ENCODE measurements around the gene TTC27. TPM values are rescaled to one million over a fixed set of nuclear protein-coding genes. Genes with fewer than 3 reads are reported as not detected.
"Not testable (repeated sequence)": the region's sequence is repeated elsewhere in the genome, so short reads cannot be mapped to it uniquely, and the experiment has no call there.

TTC27 gene
- total RNA-seq, 1 experiment from 2014 or later, result 63.7 TPM

DNA sequence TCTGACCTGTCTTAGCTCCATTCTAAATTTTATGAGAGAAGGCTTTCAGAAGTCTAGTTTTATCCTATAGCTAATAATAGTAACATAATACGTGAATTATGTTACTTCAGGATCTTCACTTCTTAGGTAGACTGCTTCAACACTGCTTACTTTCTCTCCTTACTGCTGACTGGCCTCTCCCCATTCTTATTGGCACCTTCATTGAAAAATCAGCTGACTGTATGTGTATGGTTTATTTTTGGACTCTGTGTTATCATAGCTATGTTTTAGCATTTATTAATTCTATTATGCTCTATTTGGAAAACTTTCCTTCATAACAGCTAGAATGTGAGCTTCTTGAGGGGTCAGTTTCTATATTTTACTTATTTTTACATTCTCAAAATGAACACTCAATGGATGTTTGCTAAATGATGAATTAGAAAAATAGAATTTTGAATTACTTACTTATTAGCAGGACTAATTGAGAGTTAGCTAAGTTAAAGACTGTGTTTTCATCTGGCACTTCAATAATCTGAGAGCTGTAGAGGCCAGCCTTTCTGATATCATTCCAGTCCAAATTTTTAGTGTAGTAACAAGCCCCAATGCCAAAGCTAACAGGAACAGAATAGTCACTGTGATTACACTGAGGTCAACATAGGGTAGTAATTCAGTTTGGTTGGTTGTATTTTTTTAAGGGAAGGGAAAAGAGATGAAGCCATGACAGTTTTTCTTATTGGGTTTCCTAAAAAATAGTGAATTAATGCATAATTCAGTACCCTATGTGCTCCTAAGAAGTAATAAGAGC lies 92.3 kb downstream of the TTC27 start:
- DNase-seq (ENCODE audit: low read depth), result no peak

DNA sequence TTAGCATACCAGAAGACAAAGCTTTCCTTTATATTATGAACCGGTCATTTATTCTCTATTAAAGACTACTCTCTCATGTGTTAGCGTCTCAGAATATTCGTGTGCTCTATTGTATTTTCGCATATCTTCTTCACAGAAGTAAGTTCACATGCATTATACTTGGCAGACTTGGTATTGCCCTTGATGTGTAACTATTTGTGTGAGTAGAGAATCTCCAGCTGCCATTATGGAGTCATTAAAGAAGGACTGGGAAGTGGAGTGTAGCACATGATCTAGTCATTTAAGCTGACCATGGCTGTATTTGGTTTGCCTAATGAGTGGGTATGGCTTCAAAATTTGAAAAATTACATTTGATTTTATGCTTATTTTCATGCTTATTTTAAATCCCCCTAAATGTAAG lies 92.9 kb downstream of the TTC27 start:
- DNase-seq (ENCODE audit: low read depth), result no peak

DNA sequence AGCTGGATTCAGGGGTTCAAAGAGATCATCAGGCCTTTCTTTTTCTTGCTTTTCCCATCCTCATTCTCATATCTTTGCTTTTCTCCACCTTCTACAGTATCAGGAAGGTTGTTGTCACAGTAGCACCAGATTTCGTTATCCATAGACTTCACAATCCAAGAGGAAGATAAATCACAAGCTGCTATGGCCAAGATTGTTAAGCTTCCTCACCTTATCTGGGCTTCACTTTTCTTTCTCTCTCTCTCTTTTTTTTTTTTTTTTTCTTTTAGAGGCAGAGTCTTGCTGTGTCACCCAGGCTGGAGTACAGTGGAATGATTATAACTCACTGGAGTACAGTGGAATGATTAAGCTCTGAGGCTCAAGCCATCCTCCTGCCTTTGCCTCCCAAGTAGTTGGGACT lies 93.5 kb downstream of the TTC27 start:
- no peak for DNase-seq (ENCODE audit: low read depth)

DNA sequence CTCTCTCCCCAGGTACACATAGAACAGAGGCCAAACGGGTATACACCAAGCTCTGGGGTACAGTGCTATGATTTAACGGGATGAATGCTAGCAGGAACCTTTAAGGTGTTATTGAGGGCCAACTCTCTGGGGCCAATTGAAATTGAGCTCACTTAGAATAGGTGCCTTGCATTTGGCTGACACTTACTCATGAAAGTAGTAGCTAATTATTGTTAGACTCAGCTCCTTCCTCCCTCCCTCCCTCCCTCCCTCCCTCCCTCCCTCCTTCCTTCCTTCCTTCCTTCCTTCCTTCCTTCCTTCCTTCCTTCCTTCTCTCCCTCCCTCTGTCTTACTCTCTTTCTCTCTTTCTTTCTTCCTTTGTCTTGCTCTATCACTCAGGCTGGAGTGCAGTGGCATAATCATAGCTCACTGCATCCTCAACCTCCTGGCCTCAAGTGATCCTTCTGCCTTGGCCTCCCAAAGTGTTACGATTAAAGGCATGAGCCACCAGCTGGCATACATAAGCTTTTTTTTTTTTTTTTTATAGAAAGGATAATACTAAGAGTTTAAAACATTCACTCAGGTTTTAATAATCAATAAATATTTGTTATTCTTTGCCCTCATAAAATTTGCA lies 95.7 kb downstream of the TTC27 start:
- DNase-seq (ENCODE audit: low read depth), result no peak

DNA sequence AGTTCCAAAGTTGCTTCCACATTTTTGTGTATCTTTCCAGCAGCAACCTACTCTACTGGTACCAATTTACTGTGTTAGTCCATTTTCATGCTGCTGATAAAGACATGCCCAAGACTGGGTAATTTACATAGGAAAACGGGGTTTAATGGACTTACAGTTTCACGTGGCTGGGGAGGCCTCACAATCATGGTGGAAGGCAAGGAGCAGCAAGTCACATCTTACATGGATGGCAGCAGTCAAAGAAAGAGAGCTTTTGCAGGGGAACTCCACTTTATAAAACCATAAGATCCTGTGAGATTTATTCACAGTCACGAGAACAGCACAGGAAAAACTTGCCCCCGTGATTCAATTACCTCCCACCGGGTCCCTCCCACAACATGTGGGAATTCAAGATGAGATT lies 98.8 kb downstream of the TTC27 start:
- DNase-seq (ENCODE audit: low read depth), result not testable (repeated sequence)

DNA sequence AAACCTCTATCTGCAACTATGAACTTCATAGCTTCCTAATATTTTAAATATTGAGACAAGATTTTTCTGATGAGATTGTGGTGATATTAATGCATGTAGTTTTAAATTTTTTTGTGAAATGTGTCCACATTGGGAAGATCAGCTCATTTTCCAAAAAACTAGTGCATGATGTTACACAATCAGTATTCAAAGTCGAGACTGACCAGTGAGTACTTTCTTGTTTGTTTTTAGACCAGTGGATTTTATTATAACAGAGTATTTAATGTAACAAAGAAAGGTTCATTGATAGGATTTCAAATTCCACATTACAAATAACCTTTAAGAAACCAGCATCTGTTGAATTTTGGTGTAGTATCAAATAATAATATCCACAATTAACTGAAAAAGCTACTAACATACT lies 99.3 kb downstream of the TTC27 start:
- no peak for DNase-seq (ENCODE audit: low read depth)

DNA sequence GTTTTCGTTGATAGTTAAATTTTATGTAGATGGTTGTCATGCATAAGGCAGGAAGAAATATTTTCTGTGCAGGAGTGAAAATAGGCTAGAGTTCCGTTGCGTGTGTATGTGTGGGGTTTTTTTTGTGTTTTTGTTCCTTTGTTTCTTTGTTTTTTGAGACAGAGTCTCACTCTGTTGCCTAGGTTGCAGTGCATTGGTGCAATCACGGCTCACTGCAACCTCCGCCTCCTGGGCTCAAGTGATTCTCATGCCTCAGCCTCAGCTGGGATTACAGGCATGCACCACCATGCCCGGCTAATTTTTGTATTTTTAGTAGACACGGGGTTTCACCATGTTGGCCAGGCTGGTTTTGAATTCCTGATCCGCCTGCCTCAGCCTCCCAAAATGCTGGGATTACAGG lies 103.1 kb downstream of the TTC27 start:
- DNase-seq (ENCODE audit: low read depth), result not testable (repeated sequence)

DNA sequence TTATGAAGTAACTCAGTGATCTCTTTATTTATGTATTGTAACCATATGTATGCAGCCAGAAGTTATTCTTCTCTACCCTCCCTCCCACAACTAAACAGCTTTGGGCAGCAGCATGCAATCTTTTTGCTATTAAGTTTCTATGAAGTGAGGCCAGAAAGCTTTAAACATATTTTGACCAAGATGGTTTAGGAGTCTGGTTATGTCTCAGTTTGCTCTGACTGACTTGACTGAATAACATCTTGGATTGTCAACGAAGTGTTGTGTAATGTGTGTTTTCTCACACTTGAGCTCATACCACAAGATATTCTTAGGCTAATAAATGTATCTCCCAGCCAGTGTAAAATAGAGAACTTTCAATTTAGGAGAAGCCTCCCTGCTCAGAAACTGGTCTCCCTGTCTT lies 104.3 kb downstream of the TTC27 start:
- DNase-seq (ENCODE audit: low read depth), result no peak

DNA sequence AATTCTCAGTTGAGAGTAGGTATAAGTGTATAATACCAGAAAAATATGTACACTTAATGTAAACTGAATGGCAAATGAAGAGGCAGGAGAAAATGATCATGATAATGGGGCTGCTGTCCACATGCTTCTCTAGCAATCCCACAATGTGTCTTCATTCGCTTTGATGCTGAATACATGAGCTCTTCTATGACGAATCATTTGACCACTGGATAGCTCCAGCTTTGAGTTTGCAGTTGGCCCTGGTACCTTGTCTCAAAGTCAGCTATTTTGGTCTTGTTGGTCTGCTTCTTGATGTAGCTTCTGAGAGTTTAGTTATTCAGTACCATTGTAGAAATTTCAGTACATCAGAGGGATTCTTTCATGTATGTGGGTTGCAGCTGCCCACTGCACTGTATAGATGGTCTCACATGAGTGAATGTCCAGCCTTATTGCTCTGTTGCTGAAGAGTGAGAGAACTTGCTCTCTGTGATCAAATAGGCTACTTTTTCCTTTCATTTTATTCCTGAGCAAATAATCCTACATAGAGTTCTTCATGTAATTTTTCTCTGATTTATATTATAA lies 105.1 kb downstream of the TTC27 start:
- no peak for DNase-seq (ENCODE audit: low read depth)

DNA sequence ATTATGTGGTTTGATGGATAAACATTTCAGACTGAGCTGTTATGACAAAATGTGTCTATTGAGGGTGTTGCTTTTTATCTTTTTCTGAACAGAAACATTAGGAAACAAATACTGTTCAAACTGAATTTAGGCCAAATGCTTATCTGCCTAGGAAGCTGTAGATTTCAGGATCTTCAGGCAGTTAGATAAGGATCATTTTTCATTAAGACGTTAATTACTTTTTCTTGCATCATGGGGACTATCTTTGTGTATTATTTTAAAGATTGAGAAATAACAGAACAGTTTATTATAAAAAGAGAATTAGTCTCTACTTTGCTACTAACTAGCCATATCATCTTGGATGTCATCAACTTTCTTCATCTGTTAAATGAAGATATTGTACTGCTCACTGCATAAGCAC lies 107.5 kb downstream of the TTC27 start:
- no peak for DNase-seq (ENCODE audit: low read depth)

DNA sequence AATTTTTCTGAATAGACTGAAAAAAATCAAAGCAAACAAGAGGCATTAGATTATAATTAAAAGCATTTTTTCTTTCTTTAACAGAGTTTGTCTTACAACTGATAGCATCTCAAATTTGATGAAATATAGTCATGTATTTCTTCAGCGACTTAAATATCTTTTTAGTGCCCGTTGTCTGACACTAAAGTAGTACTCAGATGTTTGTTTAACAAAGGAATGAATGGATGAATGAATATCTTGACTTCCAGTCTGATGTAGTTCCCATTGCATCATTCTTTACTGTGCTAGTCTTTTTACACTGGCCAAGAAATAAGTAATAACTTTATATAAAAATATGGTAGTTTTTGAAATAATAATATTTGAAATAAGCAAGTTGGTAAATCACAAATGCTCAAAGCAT lies 111.1 kb downstream of the TTC27 start:
- DNase-seq (ENCODE audit: low read depth), result no peak

DNA sequence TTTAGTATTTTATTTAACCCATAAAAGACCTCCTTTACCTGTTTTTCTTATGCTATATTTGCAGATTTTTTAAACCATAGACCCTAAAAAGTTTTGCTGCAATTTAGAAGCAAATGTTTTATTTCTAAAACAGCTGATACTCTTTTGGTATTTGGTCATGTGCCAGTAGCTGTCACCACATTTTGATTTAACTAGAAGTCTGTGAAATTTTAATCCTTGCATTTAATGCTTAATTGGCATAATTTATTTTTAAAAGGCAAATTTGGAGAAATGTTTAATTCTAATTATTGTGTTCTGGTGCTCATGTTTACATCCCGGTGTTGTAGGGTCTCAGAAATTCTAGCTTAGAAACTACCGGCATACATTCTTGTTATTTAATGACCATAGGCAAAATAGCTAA lies 111.8 kb downstream of the TTC27 start:
- no peak for DNase-seq (ENCODE audit: low read depth)

DNA sequence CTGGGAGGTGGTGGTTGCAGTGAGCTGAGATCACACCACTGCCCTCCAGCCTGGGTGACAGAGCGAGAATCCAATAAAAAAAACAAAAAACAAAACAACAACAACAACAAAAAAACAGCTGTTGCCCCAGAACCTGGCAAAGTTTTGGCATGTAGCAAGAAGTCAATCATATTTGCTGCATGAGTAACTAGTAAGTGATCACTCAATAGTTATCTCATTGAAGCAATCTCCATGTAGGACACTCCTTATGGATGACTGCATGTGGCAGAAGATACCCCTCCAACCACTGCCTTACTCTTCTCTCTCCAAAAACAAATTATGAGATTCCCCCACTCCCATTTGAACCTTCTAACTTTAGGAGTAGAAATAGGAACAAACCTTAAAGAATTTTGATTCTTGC lies 113.7 kb downstream of the TTC27 start:
- no peak for DNase-seq (ENCODE audit: low read depth)

DNA sequence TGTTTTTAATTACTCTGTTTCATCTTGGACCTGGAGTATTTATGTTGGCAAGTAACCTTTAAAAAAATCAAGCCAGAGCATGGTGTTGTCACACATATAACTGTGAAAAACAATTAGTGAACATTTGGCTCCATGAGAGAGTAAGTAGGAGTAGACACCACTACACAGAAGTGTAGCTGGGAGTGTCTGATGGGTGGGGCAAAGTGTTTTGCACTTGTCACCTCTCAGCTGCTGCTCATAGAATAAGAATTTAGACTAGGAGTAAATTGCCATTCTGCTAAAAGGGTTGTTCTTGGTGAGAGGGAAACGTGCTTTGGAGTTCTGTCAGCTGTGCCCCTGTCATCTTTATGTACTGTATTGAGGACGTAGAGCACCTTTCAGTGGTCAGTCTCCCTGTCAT lies 114.5 kb downstream of the TTC27 start:
- DNase-seq (ENCODE audit: low read depth), result no peak

DNA sequence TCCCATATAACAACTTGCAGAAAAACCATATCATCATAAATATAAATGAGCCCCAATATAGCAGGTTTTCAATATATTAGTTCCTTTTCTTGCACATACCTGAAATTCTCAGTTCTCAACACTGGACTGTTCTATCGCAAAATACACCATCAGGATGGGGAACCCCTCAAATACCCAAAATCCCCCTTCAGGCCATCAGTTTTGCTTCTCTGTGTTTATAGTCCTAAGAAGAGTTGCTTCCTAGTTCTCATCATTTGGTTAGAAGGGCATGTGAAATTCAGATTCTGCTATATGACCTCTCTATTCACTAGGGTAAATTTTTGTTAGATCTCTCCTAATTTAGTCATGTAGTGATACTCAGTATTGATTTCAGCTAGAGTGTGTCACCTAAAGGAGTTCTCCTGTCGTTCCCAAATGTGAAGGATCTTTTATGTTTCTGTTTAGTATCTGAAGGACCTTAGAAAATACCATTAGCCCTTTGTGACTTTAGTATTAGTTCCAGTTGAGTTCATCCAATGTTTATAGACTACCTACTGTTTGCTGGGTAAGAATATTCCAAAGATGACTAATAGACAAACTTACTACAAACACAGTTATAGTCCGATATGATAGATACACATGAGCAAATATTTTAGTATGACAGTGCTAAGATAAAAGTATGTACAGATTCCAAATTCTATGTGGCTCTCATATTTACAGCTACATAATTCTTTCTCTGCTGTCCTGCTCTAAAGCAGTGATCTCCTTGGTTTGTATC lies 115.8 kb downstream of the TTC27 start:
- DNase-seq (ENCODE audit: low read depth), result no peak

DNA sequence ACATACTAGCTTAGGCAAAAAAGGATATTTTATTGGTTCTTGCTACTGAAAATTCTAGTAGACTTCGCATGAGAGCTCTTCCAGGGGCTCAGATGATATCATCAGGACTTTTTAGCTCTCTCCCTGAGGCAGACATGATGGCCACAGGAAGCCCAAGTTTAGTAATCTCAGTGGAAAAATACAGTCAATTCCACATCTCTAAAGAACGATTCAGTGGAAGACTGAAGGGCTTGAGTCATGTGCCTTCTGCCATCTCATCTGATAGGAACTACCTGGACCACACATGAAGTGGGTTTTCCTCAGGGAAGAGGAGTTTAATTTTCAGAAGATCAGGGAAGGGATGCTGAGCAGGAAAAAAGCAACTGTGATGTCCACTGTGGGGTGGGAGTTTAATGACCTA lies 117.3 kb downstream of the TTC27 start:
- peak; percentile 5 for DNase-seq (ENCODE audit: low read depth)

DNA sequence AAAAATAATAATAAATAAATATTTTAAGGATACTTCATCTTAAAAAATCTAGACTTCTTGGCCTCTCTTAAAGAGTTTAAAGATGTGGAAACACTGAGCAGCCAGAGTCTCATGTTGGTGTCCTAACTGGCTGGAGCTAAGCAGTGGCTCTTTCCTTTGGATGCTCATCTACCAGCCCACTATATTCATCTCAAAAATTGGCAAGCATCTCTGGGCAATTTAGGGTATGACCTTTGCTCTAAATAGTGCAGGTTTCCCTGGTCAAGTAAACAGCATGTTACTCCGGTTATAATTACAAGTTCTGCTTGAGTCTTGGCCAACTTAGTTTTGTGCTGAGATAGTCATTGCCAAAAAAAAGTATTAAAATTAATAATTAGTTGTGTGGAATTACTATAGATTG lies 117.8 kb downstream of the TTC27 start:
- no peak for DNase-seq (ENCODE audit: low read depth)

DNA sequence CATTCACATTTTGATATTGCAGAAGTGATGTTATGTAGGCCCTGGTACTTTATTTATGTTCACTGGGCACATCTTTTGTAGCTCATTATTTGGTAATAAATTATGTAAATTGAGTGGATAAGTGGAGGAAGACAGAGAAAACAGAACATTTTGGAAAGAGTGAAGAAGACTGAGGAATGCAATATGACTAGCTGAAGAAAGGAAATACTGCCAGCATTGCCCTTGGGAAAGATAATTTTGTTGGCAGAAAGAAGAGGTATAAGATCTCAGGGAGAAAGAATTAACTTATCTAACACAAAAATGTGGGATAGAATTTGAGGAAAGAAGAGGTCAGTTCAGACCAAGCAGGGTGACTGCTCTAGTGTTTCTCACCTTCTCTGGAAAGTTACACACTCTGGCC lies 118.8 kb downstream of the TTC27 start:
- DNase-seq (ENCODE audit: low read depth), result no peak

DNA sequence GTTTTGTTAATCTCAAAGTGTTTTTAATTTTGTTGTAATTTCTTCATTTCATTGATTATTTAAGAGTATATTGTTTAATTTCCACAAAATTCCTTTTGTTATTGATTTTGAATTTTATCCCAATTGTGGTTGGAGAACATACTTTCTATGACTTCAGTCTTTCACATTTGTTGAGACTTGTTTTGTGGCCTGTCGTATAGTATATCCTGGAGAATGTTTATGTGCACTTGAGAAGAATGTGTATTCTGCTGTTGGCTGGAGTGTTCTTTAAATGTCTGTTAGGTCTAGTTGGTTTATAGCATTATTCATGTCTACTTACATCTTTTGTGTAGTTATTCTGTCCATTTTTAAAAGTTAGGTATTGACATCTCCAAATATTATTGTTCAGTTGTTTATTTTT lies 120.3 kb downstream of the TTC27 start:
- DNase-seq (ENCODE audit: low read depth), result no peak

DNA sequence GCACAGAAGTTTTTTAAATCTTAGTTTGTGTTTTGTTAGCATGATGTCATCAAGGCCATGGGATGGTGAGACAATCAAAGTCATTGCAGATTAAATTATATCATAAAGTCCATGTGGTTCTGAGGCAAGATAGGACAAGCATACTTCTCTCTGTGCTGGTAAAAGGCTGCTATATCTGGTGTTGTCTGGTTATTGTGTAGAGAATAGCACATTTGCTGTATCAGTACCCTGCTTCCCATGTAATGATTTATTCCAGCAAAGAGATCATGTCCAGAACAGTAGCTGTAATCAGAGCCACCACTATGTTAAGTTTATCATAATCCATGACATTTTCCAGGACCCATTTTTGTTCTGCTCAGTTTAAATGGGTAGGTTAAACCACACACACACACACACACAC lies 123.0 kb downstream of the TTC27 start:
- no peak for DNase-seq (ENCODE audit: low read depth)

DNA sequence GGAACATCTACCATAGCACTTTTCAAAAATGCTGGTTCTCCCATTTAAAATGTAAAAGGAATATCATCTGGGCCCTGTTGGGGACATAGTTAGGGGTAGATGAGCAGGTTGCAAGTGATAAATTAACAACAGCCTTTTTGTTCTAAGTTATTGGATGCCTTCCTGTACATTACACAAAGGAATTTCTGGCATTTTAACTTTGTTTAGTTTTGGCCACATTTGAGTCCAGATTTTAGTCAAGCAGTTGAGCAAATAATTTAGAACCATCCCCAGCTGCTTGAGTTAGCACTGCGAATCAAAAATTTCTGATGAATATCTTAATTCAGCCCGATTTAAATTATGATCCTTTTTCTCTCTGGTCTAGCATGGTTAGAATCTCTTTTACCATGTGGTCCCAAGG lies 124.4 kb downstream of the TTC27 start:
- DNase-seq (ENCODE audit: low read depth), result no peak

DNA sequence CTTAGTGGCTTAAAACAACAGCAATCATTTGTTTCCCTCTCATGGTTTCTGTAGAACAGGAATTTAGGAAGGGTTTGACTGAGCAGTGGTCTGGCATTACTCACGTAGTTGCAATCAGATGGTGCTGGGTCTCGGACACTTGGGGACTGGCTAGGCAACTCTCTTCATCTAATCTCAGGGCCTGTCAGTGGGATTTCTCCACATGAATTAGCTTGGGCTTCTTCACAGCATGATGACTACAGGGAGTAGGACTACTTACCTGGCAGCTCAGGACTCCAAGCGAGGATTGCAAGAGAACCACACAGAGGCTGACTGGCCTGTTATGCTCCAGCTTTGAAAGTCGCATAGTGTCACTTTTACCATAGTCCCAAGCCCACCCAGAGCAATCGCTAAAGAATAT lies 125.1 kb downstream of the TTC27 start:
- no peak for DNase-seq (ENCODE audit: low read depth)

DNA sequence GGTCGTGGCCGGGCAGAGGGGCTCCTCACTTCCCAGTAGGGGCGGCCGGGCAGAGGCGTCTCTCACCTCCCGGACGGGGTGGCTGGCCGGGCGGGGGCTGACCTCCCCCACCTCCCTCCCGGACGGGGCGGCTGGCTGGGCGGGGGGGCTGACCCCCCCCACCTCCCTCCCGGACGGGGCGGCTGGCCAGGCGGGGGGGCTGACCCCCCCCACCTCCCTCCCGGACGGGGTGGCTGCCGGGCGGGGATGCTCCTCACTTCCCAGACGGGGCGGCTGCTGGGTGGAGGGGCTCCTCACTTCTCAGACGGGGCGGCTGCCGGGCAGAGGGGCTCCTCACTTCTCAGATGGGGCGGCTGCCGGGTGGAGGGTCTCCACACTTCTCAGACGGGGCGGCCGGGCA lies 126.8 kb downstream of the TTC27 start:
- not testable (repeated sequence) for DNase-seq (ENCODE audit: low read depth)

All from Daoy (cell line).